Esophagus squamous epithelium (tissue), 4 donors: ENCODE measurements around the gene BBS2.

ENCODE experiments used
- CTCF ChIP-seq, 6 experiments: fragments of 450-650 bp in 4 of 6; fragments of 200-600 bp in 2 of 6; sonication (generic) in 2 of 6; IDR thresholded peaks; one replicate each; pipeline ENCODE4 v1.5.1; 2016 to 2019; ENCODE audit warnings: antibody characterized with exemption in 6 of 6, mild to moderate bottlenecking in 4 of 6, moderate library complexity in 4 of 6
- POLR2A ChIP-seq, 4 donors: fragments of 450-650 bp; IDR thresholded peaks; one replicate each; pipeline ENCODE4 v1.6.1; 2017; ENCODE audit warnings: antibody characterized with exemption in 4 of 4, mild to moderate bottlenecking in 4 of 4, moderate library complexity in 3 of 4

- TF ChIP-seq CTCF (IDR thresholded peaks at IDR 0.05) = no peak
- no peak for TF ChIP-seq POLR2A (IDR thresholded peaks at IDR 0.05)
Observed at GRCh38 chr16:56530872-56531271, 11.0 kb upstream of the BBS2 start.
